DMS153 treated with DMSO at 0.1 percent for 48 hours (cell line): Measurements from ENCODE around the gene HHIP.

Source experiments
- DNase-seq: peaks from one replicate; lab custom pipeline; 2025; ENCODE audit not compliant: unreplicated experiment; lab: John Stamatoyannopoulos, UW

HHIP gene

GRCh38 chr4:144703494-144703893 lies 57.5 kb downstream of the HHIP start:
- no peak for DNase-seq

GRCh38 chr4:144705601-144706590 lies 59.9 kb downstream of the HHIP start:
- no peak for DNase-seq

- no peak for DNase-seq
Observed at GRCh38 chr4:144709159-144709558, 63.2 kb downstream of the HHIP start.

GRCh38 chr4:144709793-144710525 lies 64.0 kb downstream of the HHIP start:
- DNase-seq: no peak

- no peak for DNase-seq
Observed at GRCh38 chr4:144710526-144710912, 64.6 kb downstream of the HHIP start.

GRCh38 chr4:144711700-144712456 lies 65.9 kb downstream of the HHIP start:
- no peak for DNase-seq

GRCh38 chr4:144712775-144713174 lies 66.8 kb downstream of the HHIP start:
- no peak for DNase-seq

GRCh38 chr4:144714166-144714565 lies 68.2 kb downstream of the HHIP start:
- no peak for DNase-seq

GRCh38 chr4:144715230-144715629 lies 69.3 kb downstream of the HHIP start:
- no peak for DNase-seq

GRCh38 chr4:144716778-144717177 lies 70.8 kb downstream of the HHIP start:
- no peak for DNase-seq

GRCh38 chr4:144718958-144719512 lies 73.1 kb downstream of the HHIP start:
- no peak for DNase-seq

- no peak for DNase-seq
Observed at GRCh38 chr4:144720491-144720890, 74.5 kb downstream of the HHIP start.

- DNase-seq: no peak
Observed at GRCh38 chr4:144721994-144722393, 76.0 kb downstream of the HHIP start.

- no peak for DNase-seq
Observed at GRCh38 chr4:144723471-144723870, 77.5 kb downstream of the HHIP start.

GRCh38 chr4:144729175-144729574 lies 83.2 kb downstream of the HHIP start:
- DNase-seq: no peak

- DNase-seq: no peak
Observed at GRCh38 chr4:144732584-144733428, 86.8 kb downstream of the HHIP start.

GRCh38 chr4:144733566-144733965 lies 87.6 kb downstream of the HHIP start:
- DNase-seq: no peak

- no peak for DNase-seq
Observed at GRCh38 chr4:144734522-144734921, 88.6 kb downstream of the HHIP start.

- no peak for DNase-seq
Observed at GRCh38 chr4:144738649-144739048, 92.7 kb downstream of the HHIP start.

- DNase-seq: no peak
Observed at GRCh38 chr4:144739511-144740033, 93.6 kb downstream of the HHIP start.
